ENCODE measurements around the gene TRIOBP. TPM values are rescaled to one million over a fixed set of nuclear protein-coding genes. Genes with fewer than 3 reads are reported as not detected.
"Not testable (repeated sequence)": the region's sequence is repeated elsewhere in the genome, so short reads cannot be mapped to it uniquely, and the experiment has no call there.

The TRIOBP gene
- total and polyA plus RNA-seq, 7 donors = 19.1 to 42.7 (median 24.6) TPM

- no peaks in the 10 kb centered on the region for H3K27me3 ChIP-seq (ENCODE audit: insufficient read depth in 3 of 3, low read length in 2 of 3)
- WGBS, 3 donors = 83 to 90% (median 88%) methylated on average over 2 of the region's 2 CpGs
- H3K4me3 ChIP-seq = no peak overlapping the region
- no peak overlapping the region for H3K27ac ChIP-seq
- TF ChIP-seq CTCF (IDR thresholded peaks at IDR 0.05) = no peak
- no peaks in the 10 kb centered on the region for H3K9me3 ChIP-seq
- DNase-seq (no peak), ATAC-seq (no peak)
- H3K4me1 ChIP-seq = no peaks in the 10 kb centered on the region
- no peaks in the 10 kb centered on the region for H3K36me3 ChIP-seq (ENCODE audit: insufficient read depth in 1 of 2, low read depth in 1 of 2)
- intact Hi-C loops (cut with DNase I) = no loop called here
Observed at GRCh38 chr22:37714634-37715033, 17.8 kb downstream of the TRIOBP start.

DNA sequence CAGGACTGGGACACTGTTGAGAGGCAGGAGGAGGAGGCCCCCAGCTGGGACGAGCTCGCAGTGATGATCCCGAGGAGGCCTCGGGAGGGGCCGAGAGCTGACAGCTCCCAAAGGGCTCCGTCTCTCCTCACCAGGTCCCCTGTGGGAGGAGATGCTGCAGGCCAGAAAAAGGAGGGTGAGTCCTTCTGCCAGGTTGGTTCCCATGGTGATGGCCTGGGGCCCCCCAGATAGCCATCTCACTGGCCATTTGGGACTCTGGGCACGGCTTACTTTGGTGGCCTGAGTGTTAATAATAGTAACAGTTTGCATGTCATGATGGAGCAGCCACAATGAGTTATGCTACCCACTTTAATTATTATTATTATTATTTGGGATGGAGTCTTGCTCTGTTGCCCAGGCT is 18.9 kb downstream of the TRIOBP start:
- ATAC-seq = no peak
- no peak overlapping the region for H3K4me3 ChIP-seq
- no peaks in the 10 kb centered on the region for H3K9me3 ChIP-seq
- intact Hi-C loops (cut with DNase I) = no loop called here
- no peaks in the 10 kb centered on the region for H3K27me3 ChIP-seq (ENCODE audit: insufficient read depth in 3 of 3, low read length in 2 of 3)
- WGBS, 3 donors = 80 to 88% (median 82%) methylated on average over 7 of the region's 7 CpGs
- DNase-seq = no peak
- no peaks in the 10 kb centered on the region for H3K36me3 ChIP-seq (ENCODE audit: insufficient read depth in 1 of 2, low read depth in 1 of 2)
- no peak for TF ChIP-seq CTCF (IDR thresholded peaks at IDR 0.05)
- no peak overlapping the region for H3K27ac ChIP-seq
- no peaks in the 10 kb centered on the region for H3K4me1 ChIP-seq

GRCh38 chr22:37716708-37717107 is 19.9 kb downstream of the TRIOBP start:
- intact Hi-C loops (cut with DNase I) = no loop called here
- no peak for TF ChIP-seq CTCF (IDR thresholded peaks at IDR 0.05)
- no peak overlapping the region for H3K27ac ChIP-seq
- DNase-seq (no peak), ATAC-seq (no peak)
- no peaks in the 10 kb centered on the region for H3K4me1 ChIP-seq
- H3K27me3 ChIP-seq (ENCODE audit: insufficient read depth in 3 of 3, low read length in 2 of 3) = no peaks in the 10 kb centered on the region
- H3K4me3 ChIP-seq = no peak overlapping the region
- no peaks in the 10 kb centered on the region for H3K9me3 ChIP-seq
- no peaks in the 10 kb centered on the region for H3K36me3 ChIP-seq (ENCODE audit: insufficient read depth in 1 of 2, low read depth in 1 of 2)
- WGBS, 3 donors = 88 to 89% (median 89%) methylated on average over 9 of the region's 9 CpGs

- H3K27me3 ChIP-seq (ENCODE audit: insufficient read depth in 3 of 3, low read length in 2 of 3) = not testable (repeated sequence)
Observed at GRCh38 chr22:37717235-37717634, 20.4 kb downstream of the TRIOBP start.

GRCh38 chr22:37717746-37718305 is 21.0 kb downstream of the TRIOBP start:
- ATAC-seq; H3K4me3 ChIP-seq; H3K4me1 ChIP-seq; H3K27ac ChIP-seq; H3K36me3 ChIP-seq (ENCODE audit: insufficient read depth in 1 of 2, low read depth in 1 of 2); H3K9me3 ChIP-seq; H3K27me3 ChIP-seq (ENCODE audit: insufficient read depth in 3 of 3, low read length in 2 of 3); DNase-seq; intact Hi-C loops (cut with DNase I): not testable (repeated sequence)
- WGBS, 3 donors = 95 to 97% (median 95%) methylated on average over 29 to 38 of the region's 38 CpGs

More at GRCh38 chr22:37717235-37717634, 20.4 kb downstream of the TRIOBP start:
- H3K27ac ChIP-seq; H3K9me3 ChIP-seq; H3K36me3 ChIP-seq (ENCODE audit: insufficient read depth in 1 of 2, low read depth in 1 of 2); H3K4me1 ChIP-seq; ATAC-seq; intact Hi-C loops (cut with DNase I); DNase-seq; H3K4me3 ChIP-seq: not testable (repeated sequence)
- WGBS, 3 donors = 84 to 89% (median 86%) methylated on average over 7 of the region's 7 CpGs
